HEK293 (cell line): ENCODE data around the gene PAPOLB.

Source experiments
- ATF2 ChIP-seq: fragments of 450-650 bp; formaldehyde crosslinking; IDR thresholded peaks from 2 replicates; pipeline ENCODE4 v1.5.1; 2016; ENCODE audit warnings: missing biosample characterization, missing genetic modification characterization, low read depth
- KLF10 ChIP-seq: fragments of 450-650 bp; IDR thresholded peaks from 2 replicates; pipeline ENCODE4 v1.5.1; 2018; ENCODE audit warnings: missing biosample characterization, mild to moderate bottlenecking, missing genetic modification characterization
- KLF9 ChIP-seq: fragments of 450-650 bp; formaldehyde crosslinking; IDR thresholded peaks from 2 replicates; pipeline ENCODE4 v1.5.1; 2016; ENCODE audit warnings: missing biosample characterization, missing genetic modification characterization, low read depth
- PATZ1 ChIP-seq: fragments of 450-650 bp; formaldehyde crosslinking; IDR thresholded peaks from 2 replicates; pipeline ENCODE4 v1.5.1; 2016; ENCODE audit warnings: missing biosample characterization, missing genetic modification characterization
- SCRT2 ChIP-seq: fragments of 450-650 bp; formaldehyde crosslinking; IDR thresholded peaks from 2 replicates; pipeline ENCODE4 v1.5.1; 2016; ENCODE audit warnings: missing biosample characterization, missing genetic modification characterization
- SP3 ChIP-seq: fragments of 450-650 bp; formaldehyde crosslinking; IDR thresholded peaks from 2 replicates; pipeline ENCODE4 v1.5.1; 2016; ENCODE audit warnings: missing biosample characterization, missing genetic modification characterization
- SP7 ChIP-seq: fragments of 450-650 bp; formaldehyde crosslinking; IDR thresholded peaks from 2 replicates; pipeline ENCODE4 v1.5.1; 2016; ENCODE audit warnings: missing biosample characterization, missing genetic modification characterization
- ZBTB7A ChIP-seq: fragments of 450-650 bp; formaldehyde crosslinking; IDR thresholded peaks from 2 replicates; pipeline ENCODE4 v1.5.1; 2016; ENCODE audit warnings: low read depth, missing biosample characterization, missing genetic modification characterization
- ZEB2 ChIP-seq: fragments of 450-650 bp; formaldehyde crosslinking; IDR thresholded peaks from 2 replicates; pipeline ENCODE4 v1.5.1; 2016; ENCODE audit warnings: missing biosample characterization, missing genetic modification characterization
- ZNF10 ChIP-seq: fragments of 450-650 bp; formaldehyde crosslinking; IDR thresholded peaks from 2 replicates; pipeline ENCODE4 v1.5.1; 2017; ENCODE audit warnings: missing biosample characterization, missing genetic modification characterization
- ZNF112 ChIP-seq: fragments of 450-650 bp; formaldehyde crosslinking; IDR thresholded peaks from 2 replicates; pipeline ENCODE4 v1.5.0; 2017; ENCODE audit warnings: missing biosample characterization, missing genetic modification characterization
- ZNF214 ChIP-seq: fragments of 450-650 bp; formaldehyde crosslinking; IDR thresholded peaks from 2 replicates; pipeline ENCODE4 v1.5.1; 2017; ENCODE audit warnings: missing biosample characterization, mild to moderate bottlenecking, missing genetic modification characterization, borderline replicate concordance
- ZNF221 ChIP-seq: fragments of 450-650 bp; formaldehyde crosslinking; IDR thresholded peaks from 2 replicates; pipeline ENCODE4 v1.5.1; 2017; ENCODE audit warnings: missing biosample characterization, missing genetic modification characterization, borderline replicate concordance
- ZNF248 ChIP-seq: fragments of 450-650 bp; formaldehyde crosslinking; IDR thresholded peaks from 2 replicates; pipeline ENCODE4 v1.5.1; 2017; ENCODE audit warnings: missing biosample characterization, missing genetic modification characterization
- ZNF292 ChIP-seq: fragments of 450-650 bp; formaldehyde crosslinking; IDR thresholded peaks from 2 replicates; pipeline ENCODE4 v1.5.1; 2016; ENCODE audit warnings: low read depth, missing biosample characterization, missing genetic modification characterization, borderline replicate concordance
- ZNF600 ChIP-seq: fragments of 450-650 bp; formaldehyde crosslinking; IDR thresholded peaks from 2 replicates; pipeline ENCODE4 v1.5.1; 2016; ENCODE audit warnings: missing biosample characterization, missing genetic modification characterization
- ZNF654 ChIP-seq: fragments of 450-650 bp; formaldehyde crosslinking; IDR thresholded peaks from 2 replicates; pipeline ENCODE4 v1.5.1; 2016; ENCODE audit warnings: low read depth, missing biosample characterization, missing genetic modification characterization
- ZNF660 ChIP-seq: fragments of 450-650 bp; IDR thresholded peaks from 2 replicates; pipeline ENCODE4 v1.5.1; 2018; ENCODE audit warnings: missing biosample characterization, mild to moderate bottlenecking, missing genetic modification characterization
- ZNF707 ChIP-seq: fragments of 450-650 bp; formaldehyde crosslinking; IDR thresholded peaks from 2 replicates; pipeline ENCODE4 v1.5.1; 2016; ENCODE audit warnings: missing biosample characterization, missing genetic modification characterization
- ZNF837 ChIP-seq: fragments of 450-650 bp; formaldehyde crosslinking; IDR thresholded peaks from 2 replicates; pipeline ENCODE4 v1.5.1; 2016; ENCODE audit warnings: missing biosample characterization, missing genetic modification characterization
- ZSCAN30 ChIP-seq: fragments of 450-650 bp; IDR thresholded peaks from 2 replicates; pipeline ENCODE4 v1.5.1; 2018; ENCODE audit warnings: missing biosample characterization, mild to moderate bottlenecking, missing genetic modification characterization, moderate library complexity
- TF ChIP-seq, protein P1 (sequence below): fragments of 450-650 bp; formaldehyde crosslinking; IDR thresholded peaks from 2 replicates; pipeline ENCODE4 v1.5.1; 2016; ENCODE audit warnings: missing biosample characterization, missing genetic modification characterization
- TF ChIP-seq, protein P2 (sequence below): fragments of 450-650 bp; formaldehyde crosslinking; IDR thresholded peaks from 2 replicates; pipeline ENCODE4 v1.5.1; 2016; ENCODE audit warnings: missing biosample characterization, missing genetic modification characterization
- TF ChIP-seq, protein P3 (sequence below): fragments of 450-650 bp; formaldehyde crosslinking; IDR thresholded peaks from 2 replicates; pipeline ENCODE4 v1.5.1; 2017; ENCODE audit warnings: missing biosample characterization, missing genetic modification characterization

The PAPOLB gene

GRCh38 chr7:4883372-4884144 lies 21.7 kb upstream of the PAPOLB start, which contains the start of gene RADIL (continued):
- TF ChIP-seq, protein P1, sequence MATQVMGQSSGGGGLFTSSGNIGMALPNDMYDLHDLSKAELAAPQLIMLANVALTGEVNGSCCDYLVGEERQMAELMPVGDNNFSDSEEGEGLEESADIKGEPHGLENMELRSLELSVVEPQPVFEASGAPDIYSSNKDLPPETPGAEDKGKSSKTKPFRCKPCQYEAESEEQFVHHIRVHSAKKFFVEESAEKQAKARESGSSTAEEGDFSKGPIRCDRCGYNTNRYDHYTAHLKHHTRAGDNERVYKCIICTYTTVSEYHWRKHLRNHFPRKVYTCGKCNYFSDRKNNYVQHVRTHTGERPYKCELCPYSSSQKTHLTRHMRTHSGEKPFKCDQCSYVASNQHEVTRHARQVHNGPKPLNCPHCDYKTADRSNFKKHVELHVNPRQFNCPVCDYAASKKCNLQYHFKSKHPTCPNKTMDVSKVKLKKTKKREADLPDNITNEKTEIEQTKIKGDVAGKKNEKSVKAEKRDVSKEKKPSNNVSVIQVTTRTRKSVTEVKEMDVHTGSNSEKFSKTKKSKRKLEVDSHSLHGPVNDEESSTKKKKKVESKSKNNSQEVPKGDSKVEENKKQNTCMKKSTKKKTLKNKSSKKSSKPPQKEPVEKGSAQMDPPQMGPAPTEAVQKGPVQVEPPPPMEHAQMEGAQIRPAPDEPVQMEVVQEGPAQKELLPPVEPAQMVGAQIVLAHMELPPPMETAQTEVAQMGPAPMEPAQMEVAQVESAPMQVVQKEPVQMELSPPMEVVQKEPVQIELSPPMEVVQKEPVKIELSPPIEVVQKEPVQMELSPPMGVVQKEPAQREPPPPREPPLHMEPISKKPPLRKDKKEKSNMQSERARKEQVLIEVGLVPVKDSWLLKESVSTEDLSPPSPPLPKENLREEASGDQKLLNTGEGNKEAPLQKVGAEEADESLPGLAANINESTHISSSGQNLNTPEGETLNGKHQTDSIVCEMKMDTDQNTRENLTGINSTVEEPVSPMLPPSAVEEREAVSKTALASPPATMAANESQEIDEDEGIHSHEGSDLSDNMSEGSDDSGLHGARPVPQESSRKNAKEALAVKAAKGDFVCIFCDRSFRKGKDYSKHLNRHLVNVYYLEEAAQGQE: no peak
- TF ChIP-seq ZNF214 (tag by site-specific recombination) (no peak), ZNF10 (tag by site-specific recombination) (no peak), ZSCAN30 (tag by site-specific recombination) (0 out of 2 replicates have a peak, but pooled peaks have one; percentile 11), ZNF660 (tag by site-specific recombination) (no peak), KLF9 (tag by site-specific recombination) (peak; percentile 75), ATF2 (tag by site-specific recombination) (no peak), KLF10 (tag by site-specific recombination) (0 out of 2 replicates have a peak, but pooled peaks have one; percentile 31), SCRT2 (tag by site-specific recombination) (0 out of 2 replicates have a peak, but pooled peaks have one; percentile 18), PATZ1 (tag by site-specific recombination) (peak; percentile 24; the same call in 1 of the 2 replicates), ZNF837 (tag by site-specific recombination) (no peak), SP3 (tag by site-specific recombination) (peak; percentile 83), ZNF248 (no peak), ZNF600 (tag by site-specific recombination) (no peak), ZNF292 (tag by site-specific recombination) (no peak), ZNF221 (tag by site-specific recombination) (no peak), ZBTB7A (tag by site-specific recombination) (no peak), SP7 (no peak), ZNF654 (no peak), ZEB2 (tag by site-specific recombination) (no peak), ZNF112 (tag by site-specific recombination) (no peak), ZNF707 (no peak)
- TF ChIP-seq, protein P2, sequence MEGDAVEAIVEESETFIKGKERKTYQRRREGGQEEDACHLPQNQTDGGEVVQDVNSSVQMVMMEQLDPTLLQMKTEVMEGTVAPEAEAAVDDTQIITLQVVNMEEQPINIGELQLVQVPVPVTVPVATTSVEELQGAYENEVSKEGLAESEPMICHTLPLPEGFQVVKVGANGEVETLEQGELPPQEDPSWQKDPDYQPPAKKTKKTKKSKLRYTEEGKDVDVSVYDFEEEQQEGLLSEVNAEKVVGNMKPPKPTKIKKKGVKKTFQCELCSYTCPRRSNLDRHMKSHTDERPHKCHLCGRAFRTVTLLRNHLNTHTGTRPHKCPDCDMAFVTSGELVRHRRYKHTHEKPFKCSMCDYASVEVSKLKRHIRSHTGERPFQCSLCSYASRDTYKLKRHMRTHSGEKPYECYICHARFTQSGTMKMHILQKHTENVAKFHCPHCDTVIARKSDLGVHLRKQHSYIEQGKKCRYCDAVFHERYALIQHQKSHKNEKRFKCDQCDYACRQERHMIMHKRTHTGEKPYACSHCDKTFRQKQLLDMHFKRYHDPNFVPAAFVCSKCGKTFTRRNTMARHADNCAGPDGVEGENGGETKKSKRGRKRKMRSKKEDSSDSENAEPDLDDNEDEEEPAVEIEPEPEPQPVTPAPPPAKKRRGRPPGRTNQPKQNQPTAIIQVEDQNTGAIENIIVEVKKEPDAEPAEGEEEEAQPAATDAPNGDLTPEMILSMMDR (tag by site-specific recombination): peak; percentile 73
- TF ChIP-seq, protein P3, sequence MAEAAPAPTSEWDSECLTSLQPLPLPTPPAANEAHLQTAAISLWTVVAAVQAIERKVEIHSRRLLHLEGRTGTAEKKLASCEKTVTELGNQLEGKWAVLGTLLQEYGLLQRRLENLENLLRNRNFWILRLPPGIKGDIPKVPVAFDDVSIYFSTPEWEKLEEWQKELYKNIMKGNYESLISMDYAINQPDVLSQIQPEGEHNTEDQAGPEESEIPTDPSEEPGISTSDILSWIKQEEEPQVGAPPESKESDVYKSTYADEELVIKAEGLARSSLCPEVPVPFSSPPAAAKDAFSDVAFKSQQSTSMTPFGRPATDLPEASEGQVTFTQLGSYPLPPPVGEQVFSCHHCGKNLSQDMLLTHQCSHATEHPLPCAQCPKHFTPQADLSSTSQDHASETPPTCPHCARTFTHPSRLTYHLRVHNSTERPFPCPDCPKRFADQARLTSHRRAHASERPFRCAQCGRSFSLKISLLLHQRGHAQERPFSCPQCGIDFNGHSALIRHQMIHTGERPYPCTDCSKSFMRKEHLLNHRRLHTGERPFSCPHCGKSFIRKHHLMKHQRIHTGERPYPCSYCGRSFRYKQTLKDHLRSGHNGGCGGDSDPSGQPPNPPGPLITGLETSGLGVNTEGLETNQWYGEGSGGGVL (tag by site-specific recombination): no peak
